Chondrocyte (in vitro differentiated cells): ENCODE results near the gene ARHGAP24. TPM values are rescaled to one million over a fixed set of nuclear protein-coding genes. Genes with fewer than 3 reads are reported as not detected.

Source experiments
- DNase-seq: peaks from one replicate; pipeline ENCODE4 v3.0.0; 2021; ENCODE audit warnings: mixed read lengths, low spot score
- H3K27ac Mint-ChIP-seq: one replicate; pipeline ENCODE4 v1.8.0; 2021; ENCODE audit warnings: mild to moderate bottlenecking, moderate library complexity, mixed read lengths; ENCODE audit not compliant: unreplicated experiment
- H3K27me3 Mint-ChIP-seq: 2 replicates; pipeline ENCODE4 v1.8.0; 2021; ENCODE audit warnings: low read depth, mixed read lengths
- H3K36me3 Mint-ChIP-seq: 2 replicates; pipeline ENCODE4 v1.8.0; 2021; ENCODE audit warnings: low read depth, mixed read lengths
- H3K4me1 Mint-ChIP-seq: 2 replicates; pipeline ENCODE4 v1.8.0; 2021; ENCODE audit warnings: low read depth, mild to moderate bottlenecking, mixed read lengths
- H3K4me3 Mint-ChIP-seq: one replicate; pipeline ENCODE4 v1.8.0; 2021; ENCODE audit warnings: mild to moderate bottlenecking, moderate library complexity, mixed read lengths; ENCODE audit not compliant: unreplicated experiment
- H3K9me3 Mint-ChIP-seq: 2 replicates; pipeline ENCODE4 v1.8.0; 2021; ENCODE audit warnings: low read depth, mixed read lengths
- total RNA-seq: library from RNA; stranded (reverse); gene quantifications from 3 replicates; pipeline ENCODE4 v1.2.1, GENCODE V29; 2021
- TF ChIP-seq, protein P1 (sequence below): fragments of 200-600 bp; sonication (generic); IDR thresholded peaks from 2 replicates; pipeline ENCODE4 v1.5.0; 2021; ENCODE audit warnings: antibody characterized with exemption, mild to moderate bottlenecking, moderate library complexity

The ARHGAP24 gene
- total RNA-seq, 1 donor from 2014 or later: 22.0 TPM

DNA sequence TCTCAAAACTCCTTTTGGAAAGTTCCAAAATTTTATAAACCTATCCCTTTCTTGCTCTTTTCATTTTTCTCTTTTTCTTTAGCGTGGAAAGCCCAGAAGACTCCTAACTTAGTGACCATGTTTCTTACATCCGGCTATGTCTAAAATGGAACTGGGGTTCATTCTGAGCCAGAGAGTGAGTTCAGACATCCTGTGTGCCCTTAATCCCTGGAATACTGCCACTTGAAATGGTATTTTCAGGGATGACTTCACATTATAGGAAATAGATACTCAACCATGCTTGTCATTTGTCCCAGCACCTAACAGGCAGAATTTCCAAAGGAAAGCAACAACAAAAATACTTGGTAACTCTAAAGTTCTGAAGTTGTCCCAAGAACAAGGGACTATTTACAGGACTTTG, 379.6 kb downstream of the ARHGAP24 start:
- peaks cover 10% of the 10 kb centered on the region for H3K36me3 Mint-ChIP-seq
- H3K4me1 Mint-ChIP-seq: peaks cover 12% of the 10 kb centered on the region
- TF ChIP-seq, protein P1, sequence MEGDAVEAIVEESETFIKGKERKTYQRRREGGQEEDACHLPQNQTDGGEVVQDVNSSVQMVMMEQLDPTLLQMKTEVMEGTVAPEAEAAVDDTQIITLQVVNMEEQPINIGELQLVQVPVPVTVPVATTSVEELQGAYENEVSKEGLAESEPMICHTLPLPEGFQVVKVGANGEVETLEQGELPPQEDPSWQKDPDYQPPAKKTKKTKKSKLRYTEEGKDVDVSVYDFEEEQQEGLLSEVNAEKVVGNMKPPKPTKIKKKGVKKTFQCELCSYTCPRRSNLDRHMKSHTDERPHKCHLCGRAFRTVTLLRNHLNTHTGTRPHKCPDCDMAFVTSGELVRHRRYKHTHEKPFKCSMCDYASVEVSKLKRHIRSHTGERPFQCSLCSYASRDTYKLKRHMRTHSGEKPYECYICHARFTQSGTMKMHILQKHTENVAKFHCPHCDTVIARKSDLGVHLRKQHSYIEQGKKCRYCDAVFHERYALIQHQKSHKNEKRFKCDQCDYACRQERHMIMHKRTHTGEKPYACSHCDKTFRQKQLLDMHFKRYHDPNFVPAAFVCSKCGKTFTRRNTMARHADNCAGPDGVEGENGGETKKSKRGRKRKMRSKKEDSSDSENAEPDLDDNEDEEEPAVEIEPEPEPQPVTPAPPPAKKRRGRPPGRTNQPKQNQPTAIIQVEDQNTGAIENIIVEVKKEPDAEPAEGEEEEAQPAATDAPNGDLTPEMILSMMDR: no peak
- no peak for DNase-seq
- H3K9me3 Mint-ChIP-seq: peaks cover 22% of the 10 kb centered on the region
- no peak overlapping the region for H3K4me3 Mint-ChIP-seq
- no peaks in the 10 kb centered on the region for H3K27me3 Mint-ChIP-seq
- no peak overlapping the region for H3K27ac Mint-ChIP-seq

DNA sequence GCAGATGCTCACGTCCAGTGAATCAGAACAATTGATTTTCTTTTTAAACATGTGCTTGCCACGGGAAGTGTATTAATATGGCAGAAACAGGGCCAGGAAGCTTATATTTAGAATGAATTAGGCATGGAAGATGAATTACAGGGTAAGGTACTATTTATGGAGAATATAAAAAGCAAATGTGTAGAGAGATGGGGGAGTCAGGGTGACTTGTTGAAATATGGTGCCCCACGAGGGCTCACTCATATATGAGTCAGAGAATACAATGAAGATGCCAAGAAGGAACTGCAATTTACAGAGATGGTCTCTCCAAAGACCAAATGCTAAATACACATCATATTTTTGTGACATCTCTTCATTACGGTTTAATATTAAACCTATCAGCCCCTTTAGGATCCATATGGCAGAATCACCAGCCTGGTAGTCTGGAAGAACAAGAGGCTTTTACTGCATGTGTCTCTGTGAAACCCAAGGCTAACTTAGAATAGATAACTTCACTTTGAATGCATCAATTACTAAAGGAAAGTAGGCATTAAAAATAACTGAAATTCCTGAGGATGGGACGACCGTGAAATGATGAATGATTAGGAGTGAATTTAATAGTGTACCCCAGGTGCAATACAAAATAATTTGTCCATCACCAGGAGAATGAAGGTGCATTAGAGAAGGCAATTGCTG, 385.3 kb downstream of the ARHGAP24 start:
- Mint-ChIP-seq H3K4me1 (peaks cover 13% of the 10 kb centered on the region), H3K27me3 (no peaks in the 10 kb centered on the region), H3K36me3 (no peaks in the 10 kb centered on the region), H3K27ac (no peak overlapping the region), H3K4me3 (no peak overlapping the region), H3K9me3 (peaks cover 2% of the 10 kb centered on the region)
- DNase-seq: no peak
- TF ChIP-seq, protein P1: no peak

DNA sequence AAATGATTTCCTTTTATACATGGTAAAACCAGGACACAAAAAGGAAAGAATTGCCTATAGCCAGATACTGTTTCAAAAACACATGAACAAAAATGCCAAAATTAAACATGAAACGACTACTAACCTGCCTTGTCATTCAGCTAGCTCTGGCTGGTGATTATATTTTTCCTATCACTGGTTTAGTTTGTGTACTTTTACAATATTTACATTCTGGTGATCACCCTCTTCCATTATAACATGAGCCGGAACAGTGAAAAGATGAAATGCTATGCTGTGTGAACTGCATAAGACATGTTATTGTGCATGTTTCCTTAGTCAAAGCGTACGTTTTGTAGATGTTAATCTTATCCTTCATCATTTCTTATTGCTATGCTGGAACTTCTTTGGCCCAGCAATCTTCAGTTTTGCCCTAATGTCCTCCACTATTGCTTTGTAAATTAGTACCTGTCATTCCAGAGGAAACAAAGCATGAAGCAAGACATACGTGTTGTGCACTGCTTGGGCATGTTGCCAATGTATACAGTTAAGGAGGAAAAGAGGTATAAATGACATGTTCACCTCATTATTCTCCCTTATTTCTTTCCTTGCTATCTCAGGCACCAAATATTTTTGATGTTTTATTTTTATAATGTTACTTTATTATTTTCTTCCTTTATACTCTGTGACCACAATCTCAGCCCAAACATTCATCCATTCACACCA, 386.3 kb downstream of the ARHGAP24 start:
- no peak overlapping the region for H3K4me3 Mint-ChIP-seq
- no peaks in the 10 kb centered on the region for H3K9me3 Mint-ChIP-seq
- no peak overlapping the region for H3K27ac Mint-ChIP-seq
- TF ChIP-seq, protein P1: no peak
- H3K27me3 Mint-ChIP-seq: no peaks in the 10 kb centered on the region
- DNase-seq: no peak
- no peaks in the 10 kb centered on the region for H3K36me3 Mint-ChIP-seq
- peaks cover 13% of the 10 kb centered on the region for H3K4me1 Mint-ChIP-seq

DNA sequence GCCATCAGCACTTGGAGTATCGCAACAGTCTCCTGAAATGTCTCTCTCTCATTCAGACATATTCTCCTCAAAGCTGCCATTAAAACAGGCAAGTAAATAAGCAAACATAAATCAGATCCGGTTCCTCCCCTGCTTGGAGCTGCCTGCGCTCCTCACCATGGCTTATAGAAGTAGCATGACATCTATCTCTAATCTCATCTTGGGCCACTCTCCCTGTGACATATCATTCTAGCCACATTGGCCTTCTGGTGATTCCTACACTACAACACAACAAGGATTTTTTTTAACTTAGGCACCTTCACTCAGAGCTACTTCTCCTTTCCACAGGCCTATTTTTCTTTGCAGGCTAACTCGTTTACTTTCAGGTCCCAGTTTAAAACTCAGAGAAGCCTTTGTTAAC, 387.9 kb downstream of the ARHGAP24 start:
- Mint-ChIP-seq H3K4me3 (no peak overlapping the region), H3K9me3 (no peaks in the 10 kb centered on the region), H3K27ac (no peak overlapping the region), H3K4me1 (peaks cover 28% of the 10 kb centered on the region), H3K36me3 (no peaks in the 10 kb centered on the region), H3K27me3 (no peaks in the 10 kb centered on the region)
- DNase-seq: no peak
- TF ChIP-seq, protein P1: no peak

DNA sequence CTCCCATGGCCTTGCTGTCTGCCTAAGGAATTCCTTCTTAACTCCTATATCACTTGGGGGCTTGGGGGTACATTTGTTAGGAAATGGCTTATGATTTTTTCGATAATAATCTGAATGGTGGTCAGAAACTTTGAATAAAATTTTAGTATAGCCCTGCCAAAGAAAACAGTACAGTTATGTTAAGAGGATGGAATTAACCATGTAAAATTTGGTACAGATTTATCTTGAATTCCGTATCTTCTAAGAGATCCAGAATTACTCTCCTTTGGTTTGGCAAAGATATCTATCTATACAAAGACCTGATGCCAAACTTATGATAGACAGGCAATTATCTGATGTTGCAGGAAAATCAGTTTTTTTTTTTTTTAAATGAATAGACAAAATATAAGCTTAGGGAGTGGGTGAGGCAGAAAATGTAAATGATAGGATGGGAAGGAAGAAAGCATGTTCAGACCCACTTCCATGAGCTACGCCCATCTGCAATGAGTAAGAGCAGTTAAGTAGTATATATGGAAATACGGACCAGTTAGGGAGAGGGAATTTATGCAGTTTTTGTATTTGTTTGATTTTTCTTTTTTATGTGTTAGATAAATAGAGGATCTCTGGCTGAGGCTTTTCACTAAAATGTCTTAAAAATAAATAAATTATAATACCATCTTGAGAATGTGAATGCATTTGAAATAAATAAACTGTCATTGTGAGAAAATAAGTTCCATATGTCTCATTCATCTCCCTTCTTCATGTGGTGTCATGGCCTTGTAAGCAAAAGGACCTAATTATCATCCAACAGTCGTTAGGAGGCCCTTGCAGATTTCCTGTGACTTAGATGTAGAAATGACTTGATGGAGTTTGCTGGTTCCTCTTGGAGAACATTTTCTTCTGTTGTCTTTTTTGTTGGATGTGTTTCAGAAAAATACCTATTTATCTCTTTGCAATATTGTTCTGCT, 389.6 kb downstream of the ARHGAP24 start:
- H3K27ac Mint-ChIP-seq: no peak overlapping the region
- peaks cover 39% of the 10 kb centered on the region for H3K4me1 Mint-ChIP-seq
- H3K9me3 Mint-ChIP-seq: no peaks in the 10 kb centered on the region
- no peaks in the 10 kb centered on the region for H3K36me3 Mint-ChIP-seq
- H3K4me3 Mint-ChIP-seq: no peak overlapping the region
- TF ChIP-seq, protein P1: no peak
- H3K27me3 Mint-ChIP-seq: no peaks in the 10 kb centered on the region
- DNase-seq: no peak
